HG03460 (cell line): Measurements from ENCODE around the gene GAK.

Source experiments
- ATAC-seq: cut with Tn5 transposase; IDR thresholded peaks from one replicate; pipeline ENCODE4 v1.9.1; 2021; ENCODE audit not compliant: unreplicated experiment

The GAK gene

DNA sequence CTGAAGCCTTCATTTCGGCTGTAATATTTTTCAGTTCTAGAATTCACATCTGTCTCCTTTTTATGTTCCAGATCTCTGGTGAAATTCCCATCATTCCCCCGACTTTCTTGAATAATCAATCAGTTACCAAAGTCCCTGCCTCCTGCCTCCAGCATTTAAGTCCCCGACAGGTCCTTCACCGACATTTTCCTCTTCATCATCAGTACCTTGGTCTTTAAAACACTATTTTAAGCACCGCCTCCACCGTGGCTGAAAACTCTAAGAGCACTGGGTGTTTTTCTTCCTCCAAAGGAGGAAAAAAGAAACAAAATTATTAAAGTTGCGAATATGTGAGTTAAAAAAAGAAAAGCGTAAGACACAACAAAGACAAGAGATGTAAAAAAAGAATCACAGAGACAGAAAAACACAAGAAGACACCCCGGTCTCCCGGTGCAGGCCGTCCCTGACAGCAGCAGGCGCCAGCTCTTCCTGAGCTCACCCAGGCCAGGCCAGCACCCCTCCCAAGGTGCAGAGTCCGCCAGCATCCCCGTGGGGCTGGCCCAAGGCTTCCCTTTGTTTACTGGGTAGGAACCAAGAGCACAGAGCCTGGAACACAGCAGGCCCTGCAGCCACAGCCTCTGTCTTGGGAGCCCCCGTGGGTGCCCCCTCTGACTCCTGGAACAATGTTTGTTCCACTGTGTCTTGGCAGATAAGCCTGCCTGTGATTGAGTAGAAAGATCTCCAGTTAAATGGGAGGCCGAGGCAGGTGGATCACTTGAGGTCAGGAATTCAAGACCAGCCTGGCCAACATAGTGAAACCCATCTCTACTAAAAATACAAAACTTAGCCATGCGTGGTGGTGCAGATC lies 56.9 kb downstream of the GAK start:
- ATAC-seq = no peak

DNA sequence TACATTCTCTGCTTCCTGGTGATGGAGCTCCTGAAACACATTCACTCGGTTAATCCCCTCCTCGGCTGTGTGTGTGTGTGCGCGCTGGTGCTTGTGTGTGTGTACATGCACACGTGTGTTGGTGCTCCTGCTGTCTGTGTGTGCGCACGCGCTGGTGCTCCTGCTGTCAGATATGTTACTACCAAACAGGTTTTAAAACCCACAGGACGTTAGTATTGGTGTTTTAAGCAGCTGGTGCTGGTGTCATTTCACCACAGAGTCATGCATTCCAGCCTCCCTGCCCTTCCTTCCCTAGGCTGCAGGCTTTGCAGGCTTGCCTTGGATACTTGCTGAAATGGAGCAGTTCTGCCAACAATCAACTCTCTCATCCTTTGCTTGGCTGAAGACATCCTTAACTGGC lies 58.1 kb downstream of the GAK start:
- ATAC-seq = no peak

GRCh38 chr4:872241-872981 lies 59.7 kb downstream of the GAK start:
- ATAC-seq = no peak

- ATAC-seq = no peak
These were observed 60.6 kb downstream of the GAK start for GRCh38 chr4:871484-871883.

GRCh38 chr4:870951-871350 lies 61.2 kb downstream of the GAK start:
- no peak for ATAC-seq

DNA sequence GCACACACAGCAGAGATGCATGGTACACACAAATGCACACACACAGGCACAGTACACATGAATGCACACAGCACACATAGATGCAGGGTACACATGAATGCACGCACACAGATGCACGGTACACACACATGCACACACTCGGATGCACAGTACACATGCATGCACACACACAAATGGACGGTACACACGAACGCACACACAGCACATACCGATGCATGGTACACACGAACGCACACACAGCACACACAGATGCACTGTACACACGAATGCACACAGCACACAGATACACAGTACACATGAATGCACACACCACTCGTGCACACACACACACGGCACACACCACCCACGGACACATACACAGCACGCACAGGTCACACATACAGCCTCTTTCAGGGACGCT lies 62.3 kb downstream of the GAK start:
- no peak for ATAC-seq

- no peak for ATAC-seq
These were observed 63.7 kb downstream of the GAK start for GRCh38 chr4:868421-868820.

DNA sequence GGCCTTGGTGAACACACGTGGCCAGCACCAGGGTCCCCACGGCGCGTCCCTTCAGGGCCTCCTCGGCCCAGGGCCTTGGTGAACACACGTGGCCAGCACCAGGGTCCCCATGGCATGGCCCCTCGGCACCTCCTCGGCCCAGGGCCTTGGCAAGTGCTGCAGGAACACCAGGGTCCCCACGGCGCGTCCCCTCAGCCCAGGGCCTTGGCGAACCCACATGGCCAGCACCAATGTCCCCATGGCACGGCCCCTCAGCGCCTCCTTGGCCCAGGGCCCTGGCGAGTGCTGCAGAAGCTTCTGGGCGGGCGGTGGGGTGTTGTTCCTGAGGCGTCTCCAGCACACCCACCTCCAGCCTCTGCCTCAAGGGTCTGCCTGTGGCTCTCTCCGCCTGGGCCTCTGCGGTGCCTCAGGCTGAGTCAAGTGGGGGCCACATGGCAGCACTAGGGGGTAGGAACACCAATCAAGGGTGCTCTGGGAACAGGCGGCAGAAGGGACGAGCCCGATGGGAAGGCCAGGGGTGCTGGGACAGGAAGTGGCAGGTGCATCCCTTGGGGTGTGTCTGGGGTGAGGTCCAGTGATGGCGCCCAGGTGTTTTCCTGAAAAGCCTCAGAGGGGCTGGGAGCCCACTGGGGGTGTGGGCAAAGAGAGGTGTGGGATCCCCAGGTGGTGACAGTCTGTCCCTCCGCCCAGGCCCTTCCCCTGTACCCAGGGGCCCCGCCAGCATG lies 64.4 kb downstream of the GAK start:
- no peak for ATAC-seq

DNA sequence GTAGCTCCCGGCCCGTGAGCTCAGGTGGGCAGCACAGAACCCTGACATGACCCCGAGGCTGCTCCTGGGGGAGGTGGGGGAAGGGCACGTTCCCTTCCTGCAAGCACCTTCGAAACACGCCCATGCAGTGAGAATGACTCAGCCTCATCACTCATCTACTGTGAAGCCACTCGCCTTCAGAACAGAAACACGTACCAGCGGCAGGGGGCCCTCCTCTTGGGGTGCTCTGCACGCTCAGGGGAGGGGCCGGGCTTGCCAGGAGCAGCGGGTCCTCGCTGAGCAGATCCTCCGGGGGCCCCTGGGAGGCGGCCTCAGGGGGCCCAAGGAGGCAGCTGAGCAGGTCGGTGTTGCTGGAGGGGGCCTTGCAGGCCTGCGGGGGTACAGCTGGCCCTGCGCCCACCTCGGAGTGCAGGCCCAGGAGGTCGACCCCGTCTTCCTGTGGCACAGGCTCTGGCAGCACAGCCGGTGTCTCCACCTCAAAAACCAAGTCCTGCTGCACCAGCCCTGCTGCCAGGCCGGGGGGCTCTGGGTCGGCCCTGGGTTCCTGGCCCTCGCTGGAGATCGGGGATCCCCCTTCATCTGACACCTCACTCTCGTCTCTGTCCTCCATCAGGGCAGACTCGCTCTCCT lies 65.2 kb downstream of the GAK start:
- ATAC-seq = no peak

DNA sequence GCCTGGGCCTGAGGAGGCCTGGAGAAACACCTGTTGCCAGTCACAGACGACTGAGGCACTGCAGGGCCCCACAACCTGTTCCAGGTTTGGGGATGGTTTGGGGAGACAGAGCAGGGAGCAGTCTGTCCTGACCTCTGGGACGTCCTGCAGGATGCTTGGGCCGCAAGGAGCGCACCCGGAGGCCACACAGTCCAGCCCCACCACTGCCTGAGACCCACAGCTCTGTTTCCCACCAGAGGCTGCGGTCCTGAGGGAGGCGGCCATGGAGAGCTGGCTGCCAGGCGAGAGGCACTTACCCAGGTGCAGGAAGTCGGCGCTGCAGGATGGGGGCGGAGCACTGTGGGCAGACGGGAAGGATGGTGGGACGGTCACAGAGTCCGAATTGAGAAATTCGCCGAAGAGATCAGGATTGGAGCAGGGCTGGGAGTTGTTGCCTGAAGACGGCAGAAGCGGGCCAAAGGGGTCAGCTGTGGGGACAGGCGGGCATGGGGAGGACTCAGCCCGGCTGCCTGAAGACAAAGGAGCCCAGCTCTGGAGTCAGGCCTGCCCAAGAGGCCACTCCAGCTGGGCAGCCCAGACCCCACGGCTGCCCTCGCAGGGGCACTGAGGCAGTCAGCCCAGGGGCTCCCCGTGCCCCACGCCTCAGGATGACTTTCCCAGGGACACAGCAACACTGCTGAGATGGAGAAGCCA lies 65.9 kb downstream of the GAK start:
- ATAC-seq = no peak

DNA sequence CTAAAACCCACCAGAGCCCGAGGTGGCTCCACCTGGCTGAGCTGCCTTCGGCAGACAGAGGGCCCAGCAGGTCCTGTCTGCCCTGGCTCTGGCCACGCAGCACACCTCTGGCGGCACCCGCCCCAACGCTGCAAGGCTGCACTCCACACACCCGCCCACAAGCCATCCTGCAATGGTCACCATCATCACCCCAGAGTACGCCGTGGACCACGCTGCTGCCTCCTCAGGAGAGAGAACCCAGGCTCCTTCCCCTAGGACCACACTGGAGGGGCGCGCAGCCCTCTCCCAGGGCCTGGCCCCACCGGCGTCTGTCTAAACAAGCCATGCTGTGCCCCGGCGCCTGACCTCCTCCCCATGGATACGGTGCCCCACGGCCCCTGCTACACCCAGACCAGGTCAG lies 66.5 kb downstream of the GAK start:
- no peak for ATAC-seq

DNA sequence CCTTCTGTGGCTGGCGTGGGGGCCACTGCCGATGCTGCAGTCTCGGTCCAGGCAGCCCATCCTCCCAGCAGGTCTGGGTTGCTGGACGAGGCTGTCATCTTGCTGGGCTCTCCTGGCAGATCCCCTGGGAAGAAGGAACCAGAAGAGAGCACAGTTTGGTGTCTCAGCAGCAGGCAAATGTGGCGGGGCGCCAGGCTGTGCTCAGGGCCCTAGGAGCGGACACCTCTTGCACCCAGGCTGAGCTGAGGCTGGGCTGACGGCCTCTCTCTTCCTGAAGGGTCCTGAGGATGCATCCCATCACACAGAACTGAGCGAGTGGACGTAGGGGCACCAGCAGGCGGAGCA lies 67.0 kb downstream of the GAK start:
- ATAC-seq = no peak

DNA sequence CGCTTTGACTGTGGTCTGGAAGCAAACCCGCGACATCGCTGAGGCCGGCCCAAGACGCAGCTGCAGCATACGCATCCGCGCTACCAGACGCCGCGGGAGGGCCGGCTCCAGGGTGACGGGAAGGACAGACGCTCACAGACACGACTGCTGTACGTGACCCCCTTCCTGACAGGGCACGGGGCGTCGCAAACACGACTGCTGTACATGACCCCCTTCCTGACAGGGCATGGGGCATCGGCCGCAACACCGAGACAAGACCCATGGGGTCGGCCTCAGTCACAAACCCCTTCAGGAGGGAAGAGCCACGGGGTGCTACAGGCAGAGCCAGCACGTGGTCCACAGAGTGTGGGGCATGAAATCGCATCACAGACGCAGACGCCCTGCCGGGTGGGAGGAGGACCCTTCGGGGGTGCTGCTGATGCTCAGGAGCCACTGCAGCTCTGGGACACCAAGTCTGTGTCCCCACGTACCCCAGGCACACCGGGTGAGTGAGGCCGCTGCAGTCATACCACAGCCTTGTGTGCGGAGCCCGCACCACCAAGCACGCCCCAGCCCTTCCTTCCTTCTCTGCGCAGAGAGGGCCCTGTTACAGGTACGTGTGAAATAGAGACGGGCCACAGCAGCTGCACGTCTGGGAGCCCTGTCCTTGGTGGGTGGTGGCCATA lies 67.5 kb downstream of the GAK start:
- ATAC-seq = no peak

DNA sequence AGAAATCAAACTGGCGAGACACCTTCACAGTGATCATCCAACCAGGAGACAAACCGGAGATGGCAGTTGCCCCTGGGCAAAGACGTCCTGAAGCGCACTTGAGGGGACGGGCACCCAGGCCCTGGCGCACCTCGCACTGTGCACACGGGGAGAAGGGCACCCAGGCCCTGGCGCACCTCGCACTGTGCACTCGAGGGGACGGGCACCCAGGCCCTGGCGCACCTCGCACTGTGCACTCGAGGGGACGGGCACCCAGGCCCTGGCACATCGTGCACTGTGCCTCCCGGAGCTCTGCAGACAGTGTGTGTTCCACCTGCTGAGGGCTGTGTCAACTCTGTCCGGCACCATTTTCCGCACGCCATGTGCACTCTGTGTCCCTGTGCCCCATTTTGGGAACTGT lies 71.6 kb downstream of the GAK start:
- ATAC-seq = no peak

DNA sequence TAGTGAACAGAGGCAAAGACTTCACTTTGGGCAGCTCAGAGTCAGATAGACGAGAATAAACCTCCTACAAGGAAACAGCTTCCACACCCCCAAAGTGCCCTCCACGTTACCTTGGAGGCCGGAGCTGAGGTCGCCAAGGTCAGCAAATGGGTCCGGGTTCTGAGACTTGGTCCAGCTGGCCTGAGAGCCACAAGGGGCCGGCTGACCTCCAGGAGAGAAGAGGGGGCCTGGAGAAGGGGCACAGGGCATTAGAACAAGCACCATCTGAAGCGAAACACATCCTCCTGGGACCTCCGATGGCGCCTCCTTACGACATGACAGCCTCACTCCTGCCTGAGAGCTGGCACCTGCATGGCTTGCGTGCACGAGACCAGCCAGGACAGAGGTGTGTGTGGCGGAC lies 72.6 kb downstream of the GAK start:
- ATAC-seq = no peak

DNA sequence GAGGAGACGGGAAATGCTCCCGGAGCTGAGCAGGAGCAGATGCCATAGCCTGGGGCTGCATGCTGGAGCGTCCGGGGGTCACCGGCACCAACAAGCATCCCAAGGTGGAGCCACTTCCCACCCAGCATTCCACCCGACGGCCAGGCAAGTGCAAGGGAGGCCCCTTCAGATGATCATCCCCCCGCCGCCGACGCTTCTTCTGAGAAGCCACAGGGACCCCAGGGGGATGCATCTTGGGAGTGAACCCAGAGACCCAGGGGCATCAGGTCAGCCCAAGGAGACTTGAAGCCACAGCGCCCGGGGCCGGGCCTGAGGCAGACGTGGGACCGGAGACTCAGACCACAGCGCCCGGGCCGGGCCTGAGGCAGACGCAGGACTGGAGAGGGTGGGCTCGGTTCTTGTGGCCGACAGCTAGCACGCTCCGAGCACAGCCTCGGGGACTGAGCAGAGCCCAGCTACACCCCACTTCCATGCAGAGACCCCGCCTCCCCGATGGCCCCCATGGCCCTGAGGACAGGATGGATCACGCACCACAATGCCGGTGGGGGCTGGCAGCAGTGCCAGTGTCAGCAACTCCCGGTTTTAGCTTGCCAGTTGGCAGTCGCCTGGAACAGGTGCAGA lies 73.2 kb downstream of the GAK start:
- ATAC-seq = no peak

GRCh38 chr4:858041-858481 lies 74.1 kb downstream of the GAK start:
- ATAC-seq = no peak

DNA sequence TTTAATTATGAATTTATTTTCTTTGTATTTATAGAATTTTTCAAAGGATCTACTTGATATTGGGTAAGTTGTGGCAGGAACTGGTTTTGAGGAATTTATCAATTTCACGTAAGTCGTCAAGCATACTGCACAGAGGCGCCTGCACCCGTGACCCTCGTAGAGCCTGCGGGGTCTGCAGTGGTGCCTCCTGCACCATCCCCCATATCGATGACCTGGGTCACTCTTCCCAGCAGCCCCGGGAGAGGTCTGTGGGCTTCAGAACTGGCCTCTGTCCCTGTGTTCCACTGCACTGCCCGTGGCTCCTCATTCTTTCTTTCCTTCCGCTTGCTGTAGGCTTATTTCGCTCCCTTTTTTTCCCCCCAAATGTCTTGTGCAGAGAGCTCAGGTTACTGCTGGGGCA lies 74.7 kb downstream of the GAK start:
- no peak for ATAC-seq

GRCh38 chr4:856225-856901 lies 75.8 kb downstream of the GAK start:
- ATAC-seq = no peak
